GM12864 (cell line): ENCODE data around the gene HYAL1.
"Not testable (repeated sequence)": the region's sequence is repeated elsewhere in the genome, so short reads cannot be mapped to it uniquely, and the experiment has no call there.

Source experiments
- DNase-seq: peaks from one replicate; pipeline ENCODE4 v3.0.0-alpha.2; 2011; ENCODE audit warnings: low read depth
- H3K4me3 ChIP-seq: 2 replicates; pipeline ENCODE4 v1.5.1; 2011; ENCODE audit warnings: mild to moderate bottlenecking, low read depth, low read length, control low read depth
- TF ChIP-seq, protein P1 (sequence below): IDR thresholded peaks from 2 replicates; pipeline ENCODE4 v1.5.1; 2011; ENCODE audit warnings: low read depth, mild to moderate bottlenecking, moderate library complexity, low read length, control low read depth, inconsistent platforms; ENCODE audit errors: missing control alignments

Gene HYAL1

DNA sequence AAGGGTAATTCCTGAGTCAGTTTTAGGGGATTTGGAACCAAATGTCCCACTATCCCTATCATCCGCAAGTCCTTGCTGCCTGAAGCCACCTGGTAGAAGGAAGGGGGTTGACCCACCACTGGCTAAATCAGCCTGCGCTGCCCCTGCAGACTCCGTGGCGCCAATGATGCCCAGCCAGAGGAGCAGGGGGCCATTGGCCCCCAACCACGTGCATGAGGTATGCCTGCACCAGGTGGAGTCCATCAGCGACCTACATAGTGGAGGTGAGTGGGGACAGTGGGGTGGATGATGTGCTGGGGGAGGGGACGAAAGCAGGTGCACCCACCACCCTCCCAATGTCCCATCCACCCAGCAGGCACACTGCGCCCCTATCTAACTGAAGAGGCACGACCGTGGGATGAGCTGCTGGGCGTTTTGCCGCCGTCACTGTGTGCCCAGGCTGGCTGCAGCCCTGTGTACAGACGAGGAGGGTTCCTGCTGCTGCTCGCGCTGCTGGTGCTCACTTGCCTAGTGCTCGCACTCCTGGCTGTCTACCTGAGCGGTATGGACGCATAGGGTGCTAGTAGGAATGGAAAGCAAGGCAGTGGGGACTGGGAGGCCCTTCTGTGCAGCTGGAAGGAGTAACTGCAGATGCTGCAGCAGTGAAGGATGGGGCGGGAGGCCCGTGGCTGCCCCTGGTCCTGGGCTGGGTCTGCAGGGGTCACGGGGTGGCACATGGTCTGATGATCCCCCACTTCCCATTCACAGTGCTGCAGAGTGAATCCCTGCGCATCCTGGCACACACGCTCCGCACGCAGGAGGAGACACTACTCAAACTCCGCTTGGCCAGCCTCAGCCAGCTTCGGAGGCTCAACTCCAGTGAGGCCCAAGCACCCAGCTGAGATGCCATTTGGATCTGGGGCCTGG is 16.8 kb downstream of the HYAL1 start:
- TF ChIP-seq, protein P1, sequence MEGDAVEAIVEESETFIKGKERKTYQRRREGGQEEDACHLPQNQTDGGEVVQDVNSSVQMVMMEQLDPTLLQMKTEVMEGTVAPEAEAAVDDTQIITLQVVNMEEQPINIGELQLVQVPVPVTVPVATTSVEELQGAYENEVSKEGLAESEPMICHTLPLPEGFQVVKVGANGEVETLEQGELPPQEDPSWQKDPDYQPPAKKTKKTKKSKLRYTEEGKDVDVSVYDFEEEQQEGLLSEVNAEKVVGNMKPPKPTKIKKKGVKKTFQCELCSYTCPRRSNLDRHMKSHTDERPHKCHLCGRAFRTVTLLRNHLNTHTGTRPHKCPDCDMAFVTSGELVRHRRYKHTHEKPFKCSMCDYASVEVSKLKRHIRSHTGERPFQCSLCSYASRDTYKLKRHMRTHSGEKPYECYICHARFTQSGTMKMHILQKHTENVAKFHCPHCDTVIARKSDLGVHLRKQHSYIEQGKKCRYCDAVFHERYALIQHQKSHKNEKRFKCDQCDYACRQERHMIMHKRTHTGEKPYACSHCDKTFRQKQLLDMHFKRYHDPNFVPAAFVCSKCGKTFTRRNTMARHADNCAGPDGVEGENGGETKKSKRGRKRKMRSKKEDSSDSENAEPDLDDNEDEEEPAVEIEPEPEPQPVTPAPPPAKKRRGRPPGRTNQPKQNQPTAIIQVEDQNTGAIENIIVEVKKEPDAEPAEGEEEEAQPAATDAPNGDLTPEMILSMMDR: no peak
- no peak overlapping the region for H3K4me3 ChIP-seq
- DNase-seq: no peak

DNA sequence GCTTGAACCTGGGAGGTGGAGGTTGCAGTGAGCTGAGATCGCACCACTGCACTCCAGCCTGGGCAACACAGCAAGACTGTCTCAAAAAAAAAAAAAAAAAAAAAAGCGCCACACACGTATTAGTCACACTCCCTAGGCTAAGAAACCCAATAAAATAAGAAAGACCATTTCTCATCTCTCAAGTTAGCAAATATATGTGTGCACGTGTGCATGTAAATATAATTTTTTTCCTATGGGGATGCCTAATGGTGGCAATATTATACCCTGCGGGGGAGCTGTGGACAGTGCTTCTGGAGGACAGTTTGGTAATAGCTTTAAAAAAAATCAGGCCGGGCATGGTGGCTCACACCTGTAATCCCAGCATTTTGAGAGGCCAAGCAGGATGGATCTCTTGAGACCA is 19.3 kb downstream of the HYAL1 start:
- DNase-seq, H3K4me3 ChIP-seq: not testable (repeated sequence)

DNA sequence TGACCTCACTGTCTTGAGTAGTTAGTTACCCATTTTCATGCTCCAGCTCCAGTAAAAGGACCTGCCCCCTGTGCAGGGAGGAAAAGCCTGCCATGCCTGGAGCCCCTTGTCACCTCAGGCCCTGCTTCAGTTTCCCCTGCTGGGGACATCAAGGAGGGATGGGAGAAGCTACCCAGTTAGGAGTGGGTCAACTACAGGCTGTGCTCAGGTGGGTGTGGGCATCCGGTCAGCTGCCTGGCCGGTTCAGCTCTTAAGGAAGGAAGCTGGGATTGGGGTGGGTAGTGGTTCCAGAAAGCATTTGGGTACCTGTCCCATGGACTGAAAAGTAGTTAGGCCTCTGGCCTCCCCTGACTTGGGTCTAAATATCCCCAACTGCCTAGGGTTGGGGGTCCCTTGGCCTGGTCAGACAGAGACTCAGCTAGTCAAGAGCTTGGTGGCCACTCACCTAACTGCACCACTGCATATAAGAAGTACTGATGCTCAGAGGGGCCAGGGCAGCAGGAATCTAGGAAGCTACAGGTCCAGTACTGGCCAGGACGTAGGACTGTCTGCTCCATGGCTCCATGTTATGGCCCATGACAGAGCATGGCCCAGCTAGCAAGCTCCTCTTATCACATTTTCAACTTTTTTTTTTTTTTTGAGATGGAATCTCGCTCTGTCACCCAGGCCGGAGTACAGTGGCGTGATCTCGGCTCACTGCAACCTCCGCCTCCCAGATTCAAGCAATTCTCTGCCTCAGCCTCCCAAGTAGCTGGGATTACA is 23.9 kb downstream of the HYAL1 start:
- no peak for DNase-seq
- H3K4me3 ChIP-seq: no peak overlapping the region
- TF ChIP-seq, protein P1: no peak

GRCh38 chr3:50278880-50279224 is 24.5 kb downstream of the HYAL1 start, which contains the start of gene LSMEM2:
TSS of gene LSMEM2 (plus strand) at chr3:50279087. CDS start at chr3:50279114, 27 bp downstream.
- TF ChIP-seq, protein P1: no peak
- no peak within 1 kb of the TSS for H3K4me3 ChIP-seq
- DNase-seq: no peak

GRCh38 chr3:50278123-50278879 is 25.1 kb downstream of the HYAL1 start:
- no peak for DNase-seq
- TF ChIP-seq, protein P1: no peak
- no peak overlapping the region for H3K4me3 ChIP-seq

GRCh38 chr3:50276762-50277101 is 26.6 kb downstream of the HYAL1 start:
- H3K4me3 ChIP-seq: no peak overlapping the region
- TF ChIP-seq, protein P1: no peak
- DNase-seq: no peak

DNA sequence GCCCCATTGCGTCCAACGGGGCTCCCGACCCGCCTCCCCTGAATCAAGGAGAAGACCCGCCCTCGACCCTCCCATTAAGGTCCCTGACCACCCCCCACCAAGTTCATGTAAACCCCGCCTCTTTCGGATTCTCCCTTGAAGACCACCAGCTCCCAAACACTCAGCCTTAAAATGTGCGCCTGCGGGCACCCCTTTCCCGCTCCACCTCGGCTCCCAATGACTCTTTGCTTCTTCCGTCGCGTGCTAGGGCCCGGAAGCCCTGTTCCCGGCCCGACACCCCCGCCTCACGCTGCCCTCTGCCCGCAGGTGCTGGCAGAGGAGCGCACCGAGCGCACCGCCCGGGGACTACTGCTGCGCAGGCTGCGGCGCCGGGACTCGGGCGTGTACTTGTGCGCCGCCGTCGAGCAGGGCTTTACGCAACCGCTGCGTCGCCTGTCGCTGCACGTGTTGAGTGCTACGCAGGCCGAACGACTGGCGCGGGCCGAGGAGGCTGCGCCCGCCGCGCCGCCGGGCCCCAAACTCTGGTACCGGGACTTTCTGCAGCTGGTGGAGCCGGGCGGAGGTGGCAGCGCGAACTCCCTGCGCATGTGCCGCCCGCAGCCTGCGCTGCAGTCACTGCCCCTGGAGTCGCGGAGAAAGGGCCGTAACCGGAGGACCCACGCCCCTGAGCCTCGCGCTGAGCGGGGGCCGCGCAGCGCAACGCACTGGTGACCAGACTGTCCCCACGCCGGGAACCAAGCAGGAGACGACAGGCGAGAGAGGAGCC is 27.2 kb downstream of the HYAL1 start:
- TF ChIP-seq, protein P1: no peak
- no peak overlapping the region for H3K4me3 ChIP-seq
- no peak for DNase-seq
